HG02678 (cell line): ENCODE results near the gene ADGRA1.
"Not testable (repeated sequence)": the region's sequence is repeated elsewhere in the genome, so short reads cannot be mapped to it uniquely, and the experiment has no call there.

Experiments used
- ATAC-seq: cut with Tn5 transposase; IDR thresholded peaks from one replicate; pipeline ENCODE4 v1.9.1; 2021; ENCODE audit warnings: mild to moderate bottlenecking, moderate library complexity; ENCODE audit not compliant: unreplicated experiment

Gene ADGRA1

GRCh38 chr10:133126431-133127290 is 38.9 kb downstream of the ADGRA1 start:
- no peak for ATAC-seq

- ATAC-seq = no peak
Observed at GRCh38 chr10:133127291-133128125, 39.8 kb downstream of the ADGRA1 start.

- no peak for ATAC-seq
Observed at GRCh38 chr10:133128126-133129070, 40.7 kb downstream of the ADGRA1 start.

GRCh38 chr10:133129071-133129858 is 41.5 kb downstream of the ADGRA1 start:
- no peak for ATAC-seq

GRCh38 chr10:133129859-133130495 is 42.3 kb downstream of the ADGRA1 start:
- no peak for ATAC-seq

- ATAC-seq = no peak
Observed at GRCh38 chr10:133130602-133131001, 42.9 kb downstream of the ADGRA1 start.

- ATAC-seq = no peak
Observed at GRCh38 chr10:133131053-133131452, 43.3 kb downstream of the ADGRA1 start.

- no peak for ATAC-seq
Observed at GRCh38 chr10:133131734-133132472, 44.2 kb downstream of the ADGRA1 start.

- no peak for ATAC-seq
Observed at GRCh38 chr10:133132473-133133291, 45.0 kb downstream of the ADGRA1 start.

- ATAC-seq = no peak
Observed at GRCh38 chr10:133133471-133134231, 45.9 kb downstream of the ADGRA1 start.

- no peak for ATAC-seq
Observed at GRCh38 chr10:133134411-133135115, 46.8 kb downstream of the ADGRA1 start.

GRCh38 chr10:133135116-133135465 is 47.4 kb downstream of the ADGRA1 start:
- ATAC-seq = no peak

- ATAC-seq = not testable (repeated sequence)
Observed at GRCh38 chr10:133137486-133138145, 49.9 kb downstream of the ADGRA1 start.

GRCh38 chr10:133139551-133140065 is 51.9 kb downstream of the ADGRA1 start:
- ATAC-seq = no peak

- no peak for ATAC-seq
Observed at GRCh38 chr10:133140417-133141143, 52.9 kb downstream of the ADGRA1 start.
